Stimulated activated CD8-positive, alpha-beta memory T cell treated with anti-CD3 and anti-CD28 coated beads, Interleukin-2, amount 100 ng/mL, for 48 hours (primary cell): ENCODE data around the gene KIRREL3.

Experiments
- DNase-seq, 2 donors: peaks; one replicate each; pipeline ENCODE4 v3.0.0-alpha.2; 2020; ENCODE audit warnings: low read depth in 2 of 2

The KIRREL3 gene

DNA sequence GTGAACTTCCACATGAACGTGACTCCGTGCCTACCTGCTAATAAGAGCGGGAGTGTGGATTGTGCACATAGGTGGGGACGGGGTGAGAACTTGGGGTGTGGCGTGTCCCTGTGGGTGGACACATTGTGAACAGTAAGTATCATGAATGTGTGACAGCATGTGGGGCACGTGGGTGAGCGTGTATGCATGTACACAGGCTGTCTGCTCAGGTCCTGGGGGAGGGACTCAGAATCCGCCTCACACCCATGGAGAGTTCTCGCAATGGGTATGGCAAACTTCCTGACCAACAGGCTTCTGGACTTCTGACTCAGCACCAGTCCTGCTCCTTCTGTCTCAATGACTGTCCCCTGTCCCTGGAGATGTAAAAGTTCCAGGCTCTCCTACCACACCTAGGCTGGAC, 422.1 kb downstream of the KIRREL3 start:
- no peak for DNase-seq

GRCh38 chr11:126578021-126578420, 422.5 kb downstream of the KIRREL3 start:
- DNase-seq = no peak

DNA sequence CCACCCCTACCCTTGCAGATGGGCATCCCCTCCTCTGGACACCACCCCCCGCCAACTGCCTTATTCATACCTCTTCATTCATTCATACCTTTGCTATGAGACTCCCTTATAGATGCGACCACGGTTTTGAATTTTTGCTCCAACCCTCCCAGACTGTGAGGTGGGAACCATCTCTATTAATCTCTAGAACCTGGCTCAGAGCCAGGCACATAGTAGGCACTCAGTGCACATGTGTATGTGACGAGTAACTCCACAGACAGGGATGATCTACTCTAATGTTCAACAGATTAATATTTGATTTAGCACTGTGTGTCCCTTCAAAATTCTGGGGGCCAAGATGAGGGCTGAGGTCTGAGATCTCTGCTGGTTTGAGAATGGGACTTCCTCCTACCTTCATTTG, 424.7 kb downstream of the KIRREL3 start:
- DNase-seq = no peak

DNA sequence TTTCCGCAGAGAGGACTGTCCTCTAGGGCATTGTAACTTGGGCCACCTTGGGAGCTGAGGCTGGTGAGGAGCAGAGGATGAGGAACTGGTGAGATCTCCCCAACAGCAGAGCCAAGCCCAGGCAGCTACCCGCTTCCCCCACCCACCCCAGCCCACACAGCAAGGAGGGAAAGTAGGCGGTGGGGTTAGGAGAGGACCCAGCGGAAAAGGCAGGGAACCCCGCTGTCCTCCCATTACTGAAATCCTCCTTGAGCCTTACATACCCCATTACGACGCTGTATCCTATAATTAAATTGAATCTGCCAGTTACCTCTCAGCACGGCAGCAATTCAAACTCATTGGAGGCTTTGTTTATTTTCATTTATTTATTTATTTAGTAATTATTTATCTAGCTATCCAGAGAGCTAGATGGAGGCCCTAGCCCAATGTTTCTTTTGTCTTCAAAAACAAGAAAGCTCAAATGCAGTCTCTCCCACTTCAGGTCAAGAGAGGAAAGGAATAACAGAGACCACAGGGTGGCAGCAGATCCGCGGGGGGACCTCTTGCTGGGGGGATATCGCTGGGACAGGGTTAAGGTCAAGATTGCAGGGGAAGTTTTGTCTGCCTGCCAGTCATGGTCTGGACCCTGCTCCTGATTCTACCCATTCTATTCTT, 427.1 kb downstream of the KIRREL3 start:
- DNase-seq = no peak

GRCh38 chr11:126570489-126570888, 430.1 kb downstream of the KIRREL3 start:
- no peak for DNase-seq

GRCh38 chr11:126567419-126567818, 433.2 kb downstream of the KIRREL3 start:
- DNase-seq = no peak

DNA sequence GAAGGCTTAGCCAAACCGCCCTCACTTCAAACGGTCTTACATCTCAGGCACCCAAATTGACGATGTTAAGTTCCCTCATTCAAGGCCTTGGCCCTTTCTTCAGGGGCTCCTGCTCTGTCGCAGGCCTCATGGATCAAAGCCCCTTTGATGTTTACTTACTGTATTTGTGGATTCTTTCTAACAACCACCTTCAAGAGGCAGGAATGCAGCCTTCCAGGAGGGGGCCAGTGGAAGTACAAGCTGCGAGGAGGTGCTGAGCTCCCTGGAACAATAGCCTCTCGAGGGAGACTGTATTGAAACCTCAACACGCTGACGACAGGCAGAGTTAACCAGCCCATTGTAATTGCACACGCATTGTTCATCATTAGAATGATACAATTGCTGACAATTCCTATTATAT, 436.0 kb downstream of the KIRREL3 start:
- DNase-seq = no peak

DNA sequence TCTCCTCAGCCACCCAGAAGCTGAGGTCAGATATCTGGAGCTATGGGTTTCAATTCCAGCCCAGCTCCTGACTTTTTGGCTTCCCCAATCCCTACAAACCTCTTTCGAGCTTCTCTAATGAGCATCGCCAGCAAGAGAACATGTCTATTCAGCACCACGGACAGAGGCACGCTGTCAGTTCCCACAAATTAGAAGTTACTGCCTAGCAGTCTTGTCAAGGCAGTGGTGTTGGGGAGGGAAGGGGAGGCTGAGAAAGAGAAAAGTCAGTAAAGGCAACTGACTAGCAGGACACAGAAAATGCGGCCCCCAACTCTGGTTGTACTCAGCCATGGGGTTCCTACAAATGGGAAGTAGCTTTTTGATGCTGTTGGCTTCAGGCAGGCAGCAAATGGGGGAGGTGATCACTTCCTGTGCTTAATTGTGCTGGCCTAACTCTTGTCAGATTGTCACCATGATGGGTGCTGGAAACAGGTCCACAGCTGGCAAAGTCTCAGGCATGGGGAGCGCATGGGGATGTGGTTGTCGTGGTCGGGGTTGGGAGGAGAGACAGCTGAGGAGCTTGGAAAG, 439.2 kb downstream of the KIRREL3 start:
- no peak for DNase-seq

DNA sequence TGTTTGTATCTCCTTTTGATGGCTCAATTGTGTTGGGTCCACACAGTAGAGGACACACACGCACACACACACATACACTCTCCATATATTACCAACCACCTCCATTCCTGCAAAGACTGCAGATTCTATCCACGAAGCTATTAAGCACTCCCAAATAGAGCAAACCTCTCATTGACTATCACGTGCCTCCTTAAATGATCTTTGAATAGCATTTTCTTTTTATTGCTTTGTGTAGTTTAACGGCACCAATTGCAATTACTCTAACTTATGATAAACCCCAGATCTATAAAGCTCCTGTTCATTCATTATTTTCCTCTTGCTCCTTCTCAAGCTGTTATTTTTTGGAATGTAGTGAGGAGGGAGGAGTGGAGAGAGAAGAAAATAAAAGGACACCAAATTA, 440.3 kb downstream of the KIRREL3 start:
- no peak for DNase-seq

- no peak for DNase-seq
Measured at GRCh38 chr11:126548581-126549550, 451.7 kb downstream of the KIRREL3 start.

DNA sequence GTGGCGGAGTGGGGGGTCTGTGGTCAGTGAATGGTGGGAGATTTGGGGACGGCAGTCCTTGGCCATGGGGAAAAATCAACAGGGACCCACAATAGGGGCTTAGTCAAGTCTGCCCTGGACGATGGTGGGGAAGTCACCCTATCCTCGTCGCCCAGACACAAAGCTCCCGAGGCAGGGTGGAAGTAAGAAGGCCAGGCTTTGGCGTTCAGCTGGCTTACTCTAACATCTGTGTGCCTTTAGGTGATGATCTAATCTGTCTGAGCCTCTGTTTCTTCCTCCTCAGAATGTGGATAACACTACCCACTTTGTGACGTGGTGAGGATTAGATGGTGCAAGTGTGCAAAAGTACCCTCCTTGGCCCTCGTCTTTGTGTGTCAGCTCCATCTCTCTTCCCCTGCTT, 452.9 kb downstream of the KIRREL3 start:
- no peak for DNase-seq

DNA sequence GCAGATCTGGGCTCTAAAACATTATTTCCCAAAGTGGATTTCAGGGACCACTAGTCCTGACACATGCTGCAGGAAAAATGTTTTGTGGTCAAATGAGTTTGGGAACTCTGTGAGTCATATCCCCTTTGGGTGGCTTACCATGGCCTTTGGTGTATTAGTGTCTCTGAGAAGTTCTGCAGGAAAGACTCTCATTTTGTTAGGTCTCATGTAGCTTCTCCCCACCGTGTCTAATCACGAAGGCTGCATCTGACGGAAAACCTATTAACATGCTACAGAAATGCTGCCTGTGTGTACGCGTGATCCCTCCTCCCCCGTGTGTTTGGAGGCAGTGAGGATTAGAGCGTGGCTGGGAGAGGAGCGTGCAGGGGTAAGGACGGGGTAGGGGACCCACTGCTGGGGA, 453.4 kb downstream of the KIRREL3 start:
- no peak for DNase-seq

DNA sequence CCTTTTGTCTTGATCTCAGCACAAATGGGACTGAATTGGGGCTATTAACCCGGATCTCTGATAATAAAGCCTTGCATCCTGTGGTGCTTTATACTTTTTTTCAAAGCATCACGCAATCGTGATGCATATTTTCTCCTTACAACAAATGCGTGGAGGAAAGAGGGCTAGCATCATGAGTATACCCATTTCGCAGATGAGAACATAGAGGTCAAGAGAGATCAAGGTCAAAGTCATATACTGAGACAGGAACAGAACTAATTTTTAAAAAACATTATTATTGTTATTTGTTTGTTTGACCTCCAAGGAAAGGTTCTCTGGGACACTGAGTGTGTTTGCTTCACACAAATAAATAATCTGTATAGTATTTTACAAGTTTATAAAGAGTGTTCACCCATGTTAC, 453.9 kb downstream of the KIRREL3 start:
- DNase-seq = no peak

DNA sequence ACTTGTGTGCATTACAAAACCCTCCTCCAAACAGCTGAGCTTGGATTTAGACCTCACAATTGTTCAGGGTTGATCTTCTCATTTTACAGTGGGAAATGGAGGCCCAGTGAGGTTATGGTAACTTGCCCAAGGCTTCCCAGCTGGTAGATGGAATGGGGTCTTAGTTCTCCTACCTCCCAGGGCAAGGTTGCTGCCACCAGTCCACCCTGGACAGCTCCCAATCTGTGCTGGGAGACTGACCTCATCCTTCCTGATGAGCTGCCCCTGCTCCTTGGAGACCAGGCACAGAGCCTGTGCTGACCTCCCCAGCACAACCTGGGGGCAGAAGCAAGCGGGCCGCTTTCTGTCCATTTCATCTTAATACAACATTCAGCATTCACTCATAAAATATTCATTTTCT, 454.4 kb downstream of the KIRREL3 start:
- no peak for DNase-seq

- DNase-seq = no peak
Measured at GRCh38 chr11:126545057-126545555, 455.5 kb downstream of the KIRREL3 start.

DNA sequence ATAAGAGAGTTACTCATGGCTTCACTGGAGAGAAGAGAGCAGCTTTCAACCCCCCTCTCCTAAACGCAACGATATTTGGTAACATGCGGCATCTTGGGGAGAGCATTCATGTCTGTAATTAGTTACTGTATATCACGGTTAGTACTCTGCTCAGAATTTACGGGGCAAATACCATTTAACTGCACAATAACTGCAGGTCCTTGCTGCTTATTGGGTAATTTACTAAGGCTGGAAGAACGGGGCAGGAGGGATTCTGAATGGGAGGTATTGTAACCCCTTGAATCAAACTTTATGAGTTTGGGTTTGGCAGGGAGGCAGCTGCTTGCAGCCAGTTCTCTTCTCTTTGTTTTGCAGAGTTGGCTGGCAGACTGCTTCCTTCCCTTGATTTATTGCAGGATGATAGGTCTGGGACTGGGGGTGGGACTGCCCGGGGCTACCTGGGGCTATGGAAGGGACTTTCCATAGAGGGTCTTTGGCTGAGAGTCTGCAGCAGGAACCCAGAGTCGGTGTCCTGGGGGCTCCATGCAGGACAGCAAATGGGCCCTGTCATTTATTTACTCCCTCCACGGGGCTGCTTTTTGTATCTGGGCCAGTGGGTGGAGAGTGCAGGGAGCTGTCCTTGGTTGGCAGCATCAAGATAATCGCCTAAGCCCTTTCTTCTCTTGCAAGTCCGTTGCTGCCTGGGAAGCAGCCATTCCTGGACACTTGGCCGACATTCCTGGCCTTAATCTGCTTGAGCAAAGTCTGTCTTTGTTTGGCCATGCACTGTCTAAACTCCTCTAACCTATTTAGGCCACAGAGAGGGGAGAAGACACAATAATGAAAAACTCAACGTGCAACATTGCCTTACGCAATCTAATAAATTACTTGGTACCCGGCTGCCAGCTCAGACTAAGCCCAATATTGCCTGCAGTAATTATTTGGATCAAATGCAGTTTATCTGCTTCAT, 456.2 kb downstream of the KIRREL3 start:
- no peak for DNase-seq

DNA sequence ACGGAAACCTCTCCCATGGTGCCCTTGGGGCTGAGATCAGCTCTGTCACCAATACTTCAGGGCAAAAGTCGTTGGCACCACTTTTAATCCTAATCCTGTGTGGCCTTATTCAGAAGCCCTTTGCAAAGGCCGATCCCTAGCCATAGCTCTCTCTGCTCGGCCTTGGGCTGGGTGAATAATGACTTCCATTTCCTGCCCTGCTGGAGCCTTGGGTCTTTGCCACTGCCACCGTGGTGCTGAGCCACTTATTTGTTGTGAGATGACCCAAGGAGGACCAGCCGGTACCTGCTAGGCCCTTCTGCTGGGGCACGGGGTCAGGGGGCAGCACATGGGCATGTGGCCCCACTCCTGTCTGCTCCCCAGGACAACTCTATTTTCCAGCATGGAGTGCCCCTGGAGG, 456.9 kb downstream of the KIRREL3 start:
- no peak for DNase-seq

- no peak for DNase-seq
Measured at GRCh38 chr11:126542334-126543015, 458.1 kb downstream of the KIRREL3 start.

GRCh38 chr11:126538071-126538470, 462.5 kb downstream of the KIRREL3 start:
- no peak for DNase-seq

GRCh38 chr11:126537492-126537891, 463.1 kb downstream of the KIRREL3 start:
- no peak for DNase-seq
